Measurements from ENCODE around the gene VSIG10.

GRCh38 chr12:118136559-118137003 lies 32.8 kb upstream of the VSIG10 start:
- TF ChIP-seq RAD21 (CRISPR knock-in tag; IDR thresholded peaks at IDR 0.05) = no peak
- TF ChIP-seq JUN (CRISPR knock-in tag; IDR thresholded peaks at IDR 0.05) = no peak
- TF ChIP-seq CTCF (CRISPR knock-in tag; IDR thresholded peaks at IDR 0.05) = no peak
- no peak for TF ChIP-seq ZHX1 (CRISPR knock-in tag; IDR thresholded peaks at IDR 0.05; ENCODE audit: low read depth)
- no peak for TF ChIP-seq ATF1 (CRISPR knock-in tag; IDR thresholded peaks at IDR 0.05)
- TF ChIP-seq YY1 (IDR thresholded peaks at IDR 0.05; ENCODE audit: insufficient read depth, insufficient replicate concordance, low read depth, low read length) = no peak
- TF ChIP-seq BHLHE40 (IDR thresholded peaks at IDR 0.05; ENCODE audit: low read length) = no peak
- TF ChIP-seq PBX3 (CRISPR knock-in tag; IDR thresholded peaks at IDR 0.05; ENCODE audit: borderline replicate concordance) = no peak
- TF ChIP-seq ZNF878 (CRISPR knock-in tag; IDR thresholded peaks at IDR 0.05) = no peak
- no peak for TF ChIP-seq ZBTB26 (CRISPR knock-in tag; IDR thresholded peaks at IDR 0.05; ENCODE audit: borderline replicate concordance)
